K562 (cell line): ENCODE measurements around the gene NSMF. TPM values are rescaled to one million over a fixed set of nuclear protein-coding genes. Genes with fewer than 3 reads are reported as not detected.
A peak's percentile ranks its signal among the peaks of the same experiment; 100 is the strongest.

Experiments
- ATAC-seq: fragments of 200-7000 bp; cut with Tn5 transposase; 3 replicates; pipeline ENCODE4 v1.9.1; 2020; ENCODE audit warnings: moderate library complexity
- BruUV-seq: library from RNA; stranded (reverse); fragments of 400-500 nt; replicated peaks from 2 replicates; lab custom pipeline; 2021; lab: Mats Ljungman, UMichigan
- CTCF ChIA-PET: fragments of 300-600 bp; formaldehyde crosslinking; extraction: SDS; loops from one replicate; lab custom pipeline; 2021; ENCODE audit warnings: low intra/inter-chr PET ratio; lab: Yijun Ruan, JAX
- POLR2A ChIA-PET: fragments of 300-600, 350-650 bp; sonication (Branson Sonifier 250); formaldehyde crosslinking; extraction: SDS; loops from one replicate; lab custom pipeline; 2021; ENCODE audit warnings: antibody characterized with exemption, inconsistent platforms; lab: Yijun Ruan, JAX
- DNase-seq, 4 experiments: peaks; one replicate each; pipeline versions ENCODE4 v3.0.0 to v3.0.0-alpha.2; 2011 to 2018; ENCODE audit warnings: low spot score in 3 of 4, mixed read lengths in 3 of 4; ENCODE audit errors: extremely low read depth in 1 of 4
- FAIRE-seq: peaks from 2 replicates; lab custom pipeline; 2011; peaks lifted over from hg19 to GRCh38; lab: Jason Lieb, UNC
- H2AFZ ChIP-seq: 2 replicates; pipeline ENCODE4 v1.6.0; 2011; ENCODE audit warnings: low read depth, low read length, control low read depth, inconsistent platforms
- H3K27ac ChIP-seq: fragments of 200-600 bp; 3 replicates; pipeline ENCODE4 v1.8.0; 2011; ENCODE audit warnings: low read depth, mild to moderate bottlenecking, control low read depth, inconsistent platforms, low read length, moderate library complexity, mixed read lengths; ENCODE audit errors: extremely low read depth
- H3K27me3 ChIP-seq, 2 experiments: fragments of 300-600 bp in 1 of 2; 2 replicates in 1 of 2; 3 replicates in 1 of 2; pipeline versions ENCODE4 v1.6.0 to v1.8.0; 2011; ENCODE audit warnings: inconsistent platforms in 2 of 2, low read length in 2 of 2, mild to moderate bottlenecking in 1 of 2, mixed read lengths in 1 of 2, moderate library complexity in 1 of 2; ENCODE audit not compliant: control insufficient read depth in 2 of 2, insufficient read depth in 2 of 2
- H3K36me3 ChIP-seq: fragments of 300-600 bp; 3 replicates; pipeline ENCODE4 v1.8.0; 2011; ENCODE audit warnings: mild to moderate bottlenecking, low read length, inconsistent platforms; ENCODE audit not compliant: control insufficient read depth, insufficient read depth
- H3K4me1 ChIP-seq, 2 experiments: fragments of 200-600 bp in 1 of 2; replicated peaks in 1 of 2; 2 replicates in 1 of 2; 3 replicates in 1 of 2; pipeline versions ENCODE4 v1.5.1 to v1.8.0; 2011; ENCODE audit warnings: inconsistent platforms in 2 of 2, low read length in 2 of 2, mild to moderate bottlenecking in 1 of 2, mixed read lengths in 1 of 2, moderate library complexity in 1 of 2; ENCODE audit not compliant: control insufficient read depth in 2 of 2, insufficient read depth in 2 of 2
- H3K4me2 ChIP-seq: 2 replicates; pipeline ENCODE4 v1.6.1; 2011; ENCODE audit warnings: low read length, control low read depth, inconsistent platforms, mixed read lengths; ENCODE audit not compliant: insufficient read depth
- H3K4me3 ChIP-seq: fragments of 200-600 bp; sonication (generic), shearing (Covaris generic); 2 replicates; pipeline ENCODE4 v1.5.1; 2016; ENCODE audit warnings: control low read depth, inconsistent platforms
- H3K79me2 ChIP-seq: fragments of 200-600 bp; 3 replicates; pipeline ENCODE4 v1.8.0; 2011; ENCODE audit warnings: low read length, inconsistent platforms; ENCODE audit not compliant: control insufficient read depth, insufficient read depth
- H3K9ac ChIP-seq, 2 experiments: 2 replicates each; pipeline versions ENCODE4 v1.6.0 to v1.6.1; 2011; ENCODE audit warnings: low read depth in 2 of 2, low read length in 2 of 2, control low read depth in 1 of 2, inconsistent platforms in 1 of 2, mild to moderate bottlenecking in 1 of 2, mixed read lengths in 1 of 2; ENCODE audit not compliant: insufficient read depth in 1 of 2
- H3K9me1 ChIP-seq: one replicate; pipeline ENCODE4 v1.6.0; 2011; ENCODE audit warnings: inconsistent platforms, mild to moderate bottlenecking, low read length, moderate library complexity; ENCODE audit not compliant: control insufficient read depth, insufficient read depth
- H3K9me3 ChIP-seq: replicated peaks from 2 replicates; pipeline ENCODE4 v1.5.1; 2011; ENCODE audit warnings: low read depth, low read length, inconsistent platforms; ENCODE audit not compliant: control insufficient read depth, insufficient read depth
- H4K20me1 ChIP-seq: replicated peaks from 2 replicates; pipeline ENCODE4 v1.6.1; 2011; ENCODE audit warnings: low read length, inconsistent platforms, mixed read lengths; ENCODE audit not compliant: control insufficient read depth, insufficient read depth
- MTA1 ChIP-seq: fragments of 450-650 bp; IDR thresholded peaks from 2 replicates; pipeline ENCODE4 v1.6.1; 2017; ENCODE audit warnings: borderline replicate concordance
- STAG1 ChIP-seq: sonication (generic); formaldehyde crosslinking; IDR thresholded peaks from 2 replicates; pipeline ENCODE4 v1.5.0; 2020; ENCODE audit warnings: missing genetic modification reagents, borderline replicate concordance
- ZBTB7A ChIP-seq: IDR thresholded peaks from 2 replicates; pipeline ENCODE4 v1.6.1; 2011; ENCODE audit warnings: low read depth, mild to moderate bottlenecking, low read length, moderate library complexity, borderline replicate concordance; ENCODE audit not compliant: control insufficient read depth
- ZNF263 ChIP-seq: sonication (generic); formaldehyde crosslinking; IDR thresholded peaks from 2 replicates; pipeline ENCODE4 v1.8.0; 2022; ENCODE audit warnings: mild to moderate bottlenecking, missing genetic modification reagents, borderline replicate concordance
- WGBS: fragments of 100-300 bp; shearing (Covaris generic); methylation state at CpG from one replicate; pipeline ENCODE4 v1.1.6; 2016; ENCODE audit warnings: low coverage, mixed read lengths; ENCODE audit not compliant: insufficient coverage; ENCODE audit errors: missing lambda C conversion rate; 5-methylcytosine and 5-hydroxymethylcytosine counted together
- in situ Hi-C: fragments of 300-500 bp; cut with MboI; formaldehyde crosslinking; loops from 4 replicates; pipeline ENCODE4 v1.15.0; 2018; ENCODE audit warnings: inconsistent platforms, mixed read lengths
- intact Hi-C: fragments of 100-400 bp; cut with micrococcal nuclease; formaldehyde crosslinking; loops from 2 replicates; pipeline ENCODE4 v1.14.2; 2022
- polyA plus RNA-seq, 8 experiments: library from polyadenylated mRNA; depleted of rRNA in 4 of 8; stranded (reverse) in 5 of 8; unstranded in 3 of 8; fragments of >200 nt; fragmentation: Nextera tagmentation in 2 of 8; fragmentation: Illumina TruSeq in 1 of 8; extraction: Ambion mirVana in 2 of 8; extraction: Trizol in 1 of 8; gene quantifications; 2 replicates each; pipeline versions ENCODE4 v1.2.1 to v1.2.3, GENCODE V29; 2011 to 2014; ENCODE audit warnings: inconsistent platforms in 1 of 8, missing spikeins in 1 of 8
- total RNA-seq, 7 experiments: library from RNA; depleted of rRNA in 6 of 7; stranded (reverse); fragments of >200 nt in 6 of 7; fragmentation: Illumina TruSeq in 2 of 7; extraction: Trizol in 2 of 7; gene quantifications; 2 replicates each; pipeline versions ENCODE4 v1.2.1 to v1.2.3, GENCODE V29; 2011 to 2021; ENCODE audit warnings: low replicate concordance in 1 of 7

Gene NSMF
- total and polyA plus RNA-seq, 9 of the 15 experiments (the other 6 are each of a cell fraction or from before 2014, with no cell fraction given), result 0.20 to 82.7 (median 29.3) TPM

GRCh38 chr9:137438591-137439157 is 20.5 kb downstream of the NSMF start:
- H3K27me3 ChIP-seq, result no peaks in the 10 kb centered on the region
- H3K4me3 ChIP-seq, result no peak overlapping the region
- in situ Hi-C loops, result no loop called here
- FAIRE-seq, result no peak
- ChIA-PET CTCF (no interaction called here), POLR2A (no interaction called here)
- H3K9me3 ChIP-seq, result no peaks in the 10 kb centered on the region
- H2AFZ ChIP-seq, result no peak overlapping the region
- no peaks in the 10 kb centered on the region for H3K9me1 ChIP-seq
- H3K9ac ChIP-seq, result no peak overlapping the region; a peak in 1 of 4 replicates
- H3K4me2 ChIP-seq, result no peak overlapping the region
- no peak for ATAC-seq
- BruUV-seq, result no TSS peak
- WGBS, result 23% methylated on average over 16 of the region's 22 CpGs
- no peak for DNase-seq
- H3K79me2 ChIP-seq, result no peaks in the 10 kb centered on the region
- H3K27ac ChIP-seq, result no peak overlapping the region
- no peaks in the 10 kb centered on the region for H4K20me1 ChIP-seq
- peaks cover 14 to 64% of the 10 kb centered on the region in 2 experiments; a peak in 4 of 5 replicates for H3K4me1 ChIP-seq
- intact Hi-C loops, result no loop called here
- H3K36me3 ChIP-seq, result no peaks in the 10 kb centered on the region
- TF ChIP-seq ZNF263 (CRISPR knock-in tag) (0 out of 2 replicates have a peak, but pooled peaks have one; percentile 24), MTA1 (no peak)

GRCh38 chr9:137437691-137438590 is 21.2 kb downstream of the NSMF start:
- ATAC-seq (no peak), DNase-seq (no peak), FAIRE-seq (no peak)
- POLR2A ChIA-PET, result interaction anchor here (0.6 to 3.5 kb wide), 3 partner anchors 14 to 151 kb away, joined by 3 to 21 read pairs (median 5); partner anchors contain the start of genes EXD3 and NOXA1
- Histone ChIP-seq H3K27me3 (no peaks in the 10 kb centered on the region), H2AFZ (no peak overlapping the region), H3K4me1 (peaks cover 14 to 72% of the 10 kb centered on the region in 2 experiments; a peak in 4 of 5 replicates), H3K27ac (no peak overlapping the region), H3K9me1 (no peaks in the 10 kb centered on the region), H3K4me2 (no peak overlapping the region), H3K9ac (peak overlapping the region in 1 of 2 experiments; percentile 1; a peak in 1 of 4 replicates), H3K9me3 (no peaks in the 10 kb centered on the region), H4K20me1 (no peaks in the 10 kb centered on the region), H3K36me3 (no peaks in the 10 kb centered on the region), H3K4me3 (no peak overlapping the region)
- CTCF ChIA-PET, result no interaction called here
- in situ Hi-C loops, result no loop called here
- whole genome bisulfite sequencing, result 40% methylated on average over 32 of the region's 40 CpGs
- intact Hi-C loops, result no loop called here
- TF ChIP-seq STAG1 (CRISPR knock-in tag) (no peak), ZBTB7A (peak; percentile 45; the same call in 1 of the 2 replicates)
- TF ChIP-seq, all 486 proteins: peak for 1
- no peaks in the 10 kb centered on the region for H3K79me2 ChIP-seq
- BruUV-seq, result no TSS peak
